ENCODE measurements around the gene KCNK18. TPM values are rescaled to one million over a fixed set of nuclear protein-coding genes. Genes with fewer than 3 reads are reported as not detected.

The KCNK18 gene
- total RNA-seq, 4 donors from 2014 or later, result not detected

DNA sequence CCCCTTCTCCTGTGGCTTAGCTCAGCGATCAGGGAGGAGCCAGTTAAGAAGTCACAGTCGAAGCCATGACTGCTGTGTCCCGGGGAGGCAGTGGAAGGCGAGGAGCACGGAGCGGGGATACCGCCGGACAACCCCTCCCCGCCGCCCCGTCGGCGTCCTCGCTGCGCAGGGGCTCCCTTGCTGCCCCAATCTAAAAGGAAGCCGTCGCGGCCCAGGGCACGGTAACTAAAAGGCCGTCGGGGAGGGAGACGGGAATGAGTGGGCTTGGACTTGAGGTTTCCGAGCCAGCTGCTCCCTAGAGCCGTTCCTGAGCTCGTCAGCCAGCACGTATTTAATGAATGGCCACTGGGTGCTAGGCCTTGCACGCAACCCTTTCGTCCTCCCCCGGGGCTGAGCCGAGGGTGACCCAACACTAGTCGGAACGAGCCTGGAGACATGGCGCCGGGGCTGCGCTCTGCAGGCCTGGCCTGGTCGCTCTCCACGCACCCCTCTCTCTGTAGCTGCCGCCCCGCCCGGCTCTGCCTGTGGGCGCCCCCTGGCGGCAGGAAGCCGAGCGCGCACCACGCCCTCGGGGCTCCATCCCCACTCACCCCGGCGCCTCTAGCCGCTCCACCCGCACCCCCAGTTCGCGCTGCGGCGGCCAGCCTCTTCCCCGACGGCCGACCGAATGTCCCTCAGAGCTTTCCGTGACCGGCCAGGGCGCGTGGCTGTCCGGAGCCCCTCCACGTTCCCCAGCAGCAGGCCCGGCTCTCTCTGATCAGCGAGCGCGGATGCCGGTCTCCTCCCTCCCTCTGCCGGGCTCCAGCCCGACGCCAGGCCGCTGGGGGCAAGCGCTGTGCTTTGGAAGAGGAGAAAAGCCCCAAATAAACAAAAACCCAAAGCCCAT, 29.3 kb upstream of the KCNK18 start:
- H3K4me3 ChIP-seq (ENCODE audit: low read depth, poor library complexity, severe bottlenecking), result no peak overlapping the region
- 1 to 2% methylated on average over 48 to 72 of the region's 75 CpGs for WGBS, 2 donors
- DNase-seq (ENCODE audit: low spot score in 2 of 2), result peak; percentile 29 to 91
- no peak for TF ChIP-seq POLR2A (IDR thresholded peaks at IDR 0.05)
- TF ChIP-seq, protein P1, sequence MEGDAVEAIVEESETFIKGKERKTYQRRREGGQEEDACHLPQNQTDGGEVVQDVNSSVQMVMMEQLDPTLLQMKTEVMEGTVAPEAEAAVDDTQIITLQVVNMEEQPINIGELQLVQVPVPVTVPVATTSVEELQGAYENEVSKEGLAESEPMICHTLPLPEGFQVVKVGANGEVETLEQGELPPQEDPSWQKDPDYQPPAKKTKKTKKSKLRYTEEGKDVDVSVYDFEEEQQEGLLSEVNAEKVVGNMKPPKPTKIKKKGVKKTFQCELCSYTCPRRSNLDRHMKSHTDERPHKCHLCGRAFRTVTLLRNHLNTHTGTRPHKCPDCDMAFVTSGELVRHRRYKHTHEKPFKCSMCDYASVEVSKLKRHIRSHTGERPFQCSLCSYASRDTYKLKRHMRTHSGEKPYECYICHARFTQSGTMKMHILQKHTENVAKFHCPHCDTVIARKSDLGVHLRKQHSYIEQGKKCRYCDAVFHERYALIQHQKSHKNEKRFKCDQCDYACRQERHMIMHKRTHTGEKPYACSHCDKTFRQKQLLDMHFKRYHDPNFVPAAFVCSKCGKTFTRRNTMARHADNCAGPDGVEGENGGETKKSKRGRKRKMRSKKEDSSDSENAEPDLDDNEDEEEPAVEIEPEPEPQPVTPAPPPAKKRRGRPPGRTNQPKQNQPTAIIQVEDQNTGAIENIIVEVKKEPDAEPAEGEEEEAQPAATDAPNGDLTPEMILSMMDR (IDR thresholded peaks at IDR 0.05), result peak in 1 of 3 donors; percentile 67
- intact Hi-C loops (cut with DNase I; ENCODE audit: low total_unique reads), result loop anchor here (10.0 kb wide), 1 partner anchor 493 kb away; no protein-coding TSS in a partner anchor

DNA sequence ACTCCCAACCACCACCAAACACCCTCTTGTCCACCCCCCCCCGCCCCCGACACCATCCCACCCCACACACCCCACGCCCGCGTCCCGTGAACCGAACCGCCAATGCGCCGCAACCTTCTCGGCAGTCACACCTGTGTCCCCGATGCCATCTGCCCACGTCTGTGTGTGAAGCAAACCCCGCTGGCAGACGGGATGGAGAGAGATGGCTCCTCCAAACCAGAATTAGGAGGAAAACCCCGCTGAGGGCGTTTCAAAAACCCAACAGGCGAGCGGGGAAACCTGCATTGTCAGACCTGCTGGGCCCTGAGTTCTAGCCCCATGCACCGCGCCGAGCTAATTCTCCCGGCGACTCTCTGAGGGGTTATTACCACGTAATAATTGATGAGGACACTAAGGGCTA, 28.6 kb upstream of the KCNK18 start:
- intact Hi-C loops (cut with DNase I; ENCODE audit: low total_unique reads), result loop anchor here (10.0 kb wide), 1 partner anchor 494 kb away; no protein-coding TSS in a partner anchor
- DNase-seq (ENCODE audit: low spot score in 2 of 2), result no peak
- no peak overlapping the region for H3K4me3 ChIP-seq (ENCODE audit: low read depth, poor library complexity, severe bottlenecking)
- TF ChIP-seq, protein P1 (IDR thresholded peaks at IDR 0.05), result no peak
- no peak for TF ChIP-seq POLR2A (IDR thresholded peaks at IDR 0.05)
- 10% methylated on average over 25 of the region's 25 CpGs for WGBS, 2 donors

DNA sequence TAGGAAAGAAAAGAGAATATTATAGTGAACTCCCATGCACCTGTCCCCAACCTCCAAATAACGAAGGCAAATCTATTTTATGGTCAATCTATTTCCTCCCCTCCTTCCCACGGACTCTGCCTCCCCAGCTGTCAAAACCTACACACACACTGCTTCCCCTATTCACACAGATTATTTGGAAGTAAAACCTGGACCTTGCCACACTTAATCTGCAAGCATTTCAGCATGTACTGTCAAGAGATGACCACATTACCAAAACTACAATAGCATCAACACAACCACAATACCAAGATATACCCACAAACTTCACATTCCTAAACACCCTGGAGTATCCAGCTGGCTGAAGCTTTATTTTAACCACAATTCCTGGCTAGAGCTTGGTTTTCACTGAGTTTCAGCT, 27.8 kb upstream of the KCNK18 start:
- WGBS, 2 donors, result 27 to 43% methylated on average over 2 of the region's 2 CpGs
- no peak for DNase-seq (ENCODE audit: low spot score in 2 of 2)
- intact Hi-C loops (cut with DNase I; ENCODE audit: low total_unique reads), result loop anchor here (10.0 kb wide), 1 partner anchor 495 kb away; no protein-coding TSS in a partner anchor
- no peak overlapping the region for H3K4me3 ChIP-seq (ENCODE audit: low read depth, poor library complexity, severe bottlenecking)
- no peak for TF ChIP-seq POLR2A (IDR thresholded peaks at IDR 0.05)
- TF ChIP-seq, protein P1 (IDR thresholded peaks at IDR 0.05), result no peak

DNA sequence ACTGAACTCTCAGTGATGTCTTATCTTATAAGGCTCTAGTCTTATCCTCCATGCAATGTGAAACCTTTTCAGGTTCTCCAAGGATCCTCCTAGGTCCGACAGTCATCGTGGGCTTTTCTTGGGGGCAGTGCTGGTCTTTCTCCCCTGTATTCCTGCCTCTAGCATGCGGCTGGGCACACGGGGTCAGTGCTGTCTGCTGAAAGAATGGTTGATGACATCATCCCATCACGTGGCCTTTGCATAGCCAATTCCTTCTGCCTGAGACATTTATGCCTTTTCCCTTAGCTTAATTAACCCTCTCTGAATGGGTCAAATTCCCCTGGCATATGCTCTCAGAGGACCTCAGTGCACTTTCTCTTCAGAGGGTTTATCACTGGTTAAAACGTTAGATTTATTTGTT, 27.0 kb upstream of the KCNK18 start:
- no peak for DNase-seq (ENCODE audit: low spot score in 2 of 2)
- 18 to 23% methylated on average over 6 of the region's 6 CpGs for WGBS, 2 donors

DNA sequence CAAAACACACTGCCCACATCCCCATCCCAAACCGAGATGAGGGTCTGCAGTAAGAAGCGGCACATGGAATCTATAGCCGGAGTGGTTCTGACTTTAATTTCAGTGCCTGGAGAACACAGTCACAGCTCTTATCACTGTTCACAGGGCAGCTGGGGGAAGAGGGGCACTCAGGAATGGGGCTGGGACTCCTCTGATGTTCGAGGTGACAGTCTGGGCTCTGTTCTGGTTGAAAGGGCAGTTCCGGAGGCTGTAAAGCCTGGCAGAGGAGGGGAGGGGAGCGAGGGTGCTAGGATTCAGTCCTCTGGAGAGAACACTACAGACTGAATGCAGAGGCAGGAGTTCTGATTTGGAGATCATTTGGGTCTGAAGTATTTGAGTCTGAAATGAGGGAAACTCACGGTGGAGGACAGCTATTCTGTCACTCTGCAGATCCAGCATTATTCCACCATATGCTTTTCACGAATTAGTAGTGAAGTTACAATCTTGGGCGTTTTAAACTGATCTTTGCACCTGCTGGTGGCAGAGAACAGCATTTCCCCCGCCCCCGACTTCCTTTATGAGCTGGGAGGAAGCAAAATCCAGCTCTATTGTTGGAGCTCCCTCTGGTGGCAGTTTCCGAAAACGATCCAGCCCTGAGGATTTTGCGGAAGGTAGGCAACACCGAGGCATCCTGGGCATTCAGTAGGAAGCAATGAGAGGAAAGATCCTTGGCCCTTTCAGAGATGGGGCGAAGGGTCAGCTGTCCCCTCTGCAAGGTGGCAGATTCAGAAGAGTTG, 22.7 kb upstream of the KCNK18 start:
- intact Hi-C loops (cut with DNase I; ENCODE audit: low total_unique reads), result loop anchor here (2.0 kb wide), 1 partner anchor 378 kb away; no protein-coding TSS in a partner anchor
- peak; percentile 71 to 95 for DNase-seq (ENCODE audit: low spot score in 2 of 2)
- WGBS, 2 donors, result 9% methylated on average over 16 of the region's 16 CpGs
- no peak for TF ChIP-seq POLR2A (IDR thresholded peaks at IDR 0.05)
- TF ChIP-seq, protein P1 (IDR thresholded peaks at IDR 0.05), result peak in 1 of 3 donors; percentile 5
- H3K4me3 ChIP-seq (ENCODE audit: low read depth, poor library complexity, severe bottlenecking), result no peak overlapping the region

More for the DNA sequence above, 27.0 kb upstream of the KCNK18 start:
- intact Hi-C loops (cut with DNase I; ENCODE audit: low total_unique reads), result no loop called here
- no peak overlapping the region for H3K4me3 ChIP-seq (ENCODE audit: low read depth, poor library complexity, severe bottlenecking)
- TF ChIP-seq, protein P1 (IDR thresholded peaks at IDR 0.05), result no peak
- no peak for TF ChIP-seq POLR2A (IDR thresholded peaks at IDR 0.05)
